Liver (tissue), 9 donors: ENCODE results near the gene CLEC16A. TPM values are rescaled to one million over a fixed set of nuclear protein-coding genes. Genes with fewer than 3 reads are reported as not detected.
A peak's percentile ranks its signal among the peaks of the same experiment; 100 is the strongest.

Experiments used
- DNase-seq: peaks from one replicate; pipeline ENCODE4 v3.0.0-alpha.2; 2017; ENCODE audit warnings: low spot score
- H3K27ac ChIP-seq, 2 donors: one replicate each; pipeline ENCODE4 v1.7.0; 2013; ENCODE audit warnings: inconsistent platforms in 2 of 2, low read length in 2 of 2, control low read depth in 1 of 2, low read depth in 1 of 2, mild to moderate bottlenecking in 1 of 2
- H3K27me3 ChIP-seq, 4 donors: one replicate each; pipeline versions ENCODE4 v1.6.1 to v1.7.0; 2013; ENCODE audit warnings: low read length in 3 of 4, inconsistent platforms in 1 of 4, mild to moderate bottlenecking in 1 of 4, moderate library complexity in 1 of 4; ENCODE audit not compliant: control insufficient read depth in 4 of 4, insufficient read depth in 4 of 4
- H3K36me3 ChIP-seq, 4 donors: one replicate each; pipeline versions ENCODE4 v1.6.1 to v1.7.0; 2013; ENCODE audit warnings: low read length in 3 of 4, mild to moderate bottlenecking in 3 of 4, low read depth in 1 of 4, moderate library complexity in 1 of 4; ENCODE audit not compliant: control insufficient read depth in 4 of 4, insufficient read depth in 3 of 4
- H3K4me1 ChIP-seq, 4 donors: one replicate each; pipeline versions ENCODE4 v1.6.1 to v1.7.0; 2013; ENCODE audit warnings: low read length in 3 of 4, mild to moderate bottlenecking in 3 of 4, moderate library complexity in 1 of 4; ENCODE audit not compliant: control insufficient read depth in 4 of 4, insufficient read depth in 4 of 4
- H3K4me3 ChIP-seq, 3 donors: one replicate each; pipeline versions ENCODE4 v1.6.1 to v1.7.0; 2013; ENCODE audit warnings: low read length in 3 of 3, control low read depth in 1 of 3, low read depth in 1 of 3, mild to moderate bottlenecking in 1 of 3
- H3K9ac ChIP-seq, 2 donors: one replicate each; pipeline ENCODE4 v1.7.0; 2013; ENCODE audit warnings: low read length in 2 of 2, mild to moderate bottlenecking in 2 of 2, moderate library complexity in 2 of 2, control low read depth in 1 of 2, low read depth in 1 of 2
- H3K9me3 ChIP-seq, 4 donors: one replicate each; pipeline versions ENCODE4 v1.6.1 to v1.7.0; 2013; ENCODE audit warnings: low read length in 3 of 4; ENCODE audit not compliant: control insufficient read depth in 4 of 4
- CTCF ChIP-seq: fragments of 150-350 bp; IDR thresholded peaks from 2 replicates; pipeline ENCODE4 v1.5.1; 2017; ENCODE audit warnings: improper control_type of control experiment, low read depth, low read length; ENCODE audit not compliant: missing input control
- EGR1 ChIP-seq, 2 donors: IDR thresholded peaks; 2 replicates each; pipeline ENCODE4 v1.6.1; 2016 to 2018; ENCODE audit warnings: antibody characterized with exemption in 2 of 2, low read depth in 2 of 2
- FOXA1 ChIP-seq: IDR thresholded peaks from 2 replicates; pipeline ENCODE4 v1.6.1; 2016; ENCODE audit warnings: antibody characterized with exemption
- FOXA2 ChIP-seq: IDR thresholded peaks from 2 replicates; pipeline ENCODE4 v1.6.1; 2016; ENCODE audit warnings: antibody characterized with exemption
- GABPA ChIP-seq, 2 donors: IDR thresholded peaks in 1 of 2; conservative IDR thresholded peaks in 1 of 2; 2 replicates each; pipeline ENCODE4 v1.6.1; 2016; ENCODE audit warnings: antibody characterized with exemption in 2 of 2, mild to moderate bottlenecking in 1 of 2, moderate library complexity in 1 of 2
- HNF4A ChIP-seq, 2 donors: conservative IDR thresholded peaks; 2 replicates each; pipeline ENCODE4 v1.6.1; 2016; ENCODE audit warnings: antibody characterized with exemption in 2 of 2, mild to moderate bottlenecking in 2 of 2
- HNF4G ChIP-seq: IDR thresholded peaks from 2 replicates; pipeline ENCODE4 v1.6.1; 2016; ENCODE audit warnings: antibody characterized with exemption
- JUND ChIP-seq, 2 donors: IDR thresholded peaks; 2 replicates each; pipeline ENCODE4 v1.6.1; 2016; ENCODE audit warnings: antibody characterized with exemption in 2 of 2
- MAX ChIP-seq: IDR thresholded peaks from 2 replicates; pipeline ENCODE4 v1.6.1; 2016; ENCODE audit warnings: antibody characterized with exemption
- NR2F2 ChIP-seq: IDR thresholded peaks from 2 replicates; pipeline ENCODE4 v1.6.1; 2016; ENCODE audit warnings: antibody characterized with exemption
- RAD21 ChIP-seq, 2 donors: IDR thresholded peaks; 2 replicates each; pipeline ENCODE4 v1.6.1; 2016; ENCODE audit warnings: antibody characterized with exemption in 2 of 2, mild to moderate bottlenecking in 2 of 2
- REST ChIP-seq: IDR thresholded peaks from 2 replicates; pipeline ENCODE4 v1.6.1; 2016; ENCODE audit warnings: antibody characterized with exemption, mild to moderate bottlenecking
- RXRA ChIP-seq, 2 donors: IDR thresholded peaks; 2 replicates each; pipeline ENCODE4 v1.6.1; 2017 to 2018; ENCODE audit warnings: antibody characterized with exemption in 2 of 2, mild to moderate bottlenecking in 1 of 2
- SP1 ChIP-seq: IDR thresholded peaks from 2 replicates; pipeline ENCODE4 v1.6.1; 2018; ENCODE audit warnings: antibody characterized with exemption, mild to moderate bottlenecking
- ZBTB33 ChIP-seq: IDR thresholded peaks from 2 replicates; pipeline ENCODE4 v1.6.1; 2016; ENCODE audit warnings: antibody characterized with exemption
- WGBS: extraction: QIAGEN DNeasy Blood & Tissue Kit; methylation state at CpG from one replicate; pipeline ENCODE4 v1.1.7; 2013; 5-methylcytosine and 5-hydroxymethylcytosine counted together
- polyA plus RNA-seq, 2 donors: library from polyadenylated mRNA; stranded (reverse) in 1 of 2; unstranded in 1 of 2; fragments of 200-250 nt in 1 of 2; fragments of >200 nt in 1 of 2; fragmentation: Nextera tagmentation in 1 of 2; extraction: Ambion mirVana in 1 of 2; gene quantifications; one replicate each; pipeline versions ENCODE4 v1.2.1 to v1.2.3, GENCODE V29; 2013 to 2015
- total RNA-seq, 2 donors: library from RNA; depleted of rRNA; stranded (reverse); fragments of >200 nt; gene quantifications; one replicate each; pipeline ENCODE4 v1.2.3, GENCODE V29; 2014
- donor health status: healthy.
- donor health status: healthy.
- donor health status: healthy.
- donor health status: healthy.
- donor health status: healthy.

Gene CLEC16A
- total and polyA plus RNA-seq, 4 donors = 9.7 to 23.0 (median 17.4) TPM

- Histone ChIP-seq H3K9ac (no peak overlapping the region), H3K36me3 (peaks cover 3 to 9% (median 6%) of the 10 kb centered on the region in 4 donors), H3K27ac (no peak overlapping the region), H3K9me3 (no peaks in the 10 kb centered on the region), H3K4me3 (no peak overlapping the region), H3K27me3 (no peaks in the 10 kb centered on the region), H3K4me1 (peaks cover 2 to 7% (median 4%) of the 10 kb centered on the region in 4 donors)
- TF ChIP-seq EGR1 (IDR thresholded peaks at IDR 0.05; ENCODE audit: low read depth in 2 of 2) (no peak), FOXA2 (no peak)
- 94% methylated on average over 6 of the region's 6 CpGs for WGBS
- DNase-seq = no peak
These were observed 117.4 kb downstream of the CLEC16A start for GRCh38 chr16:11061629-11062270.

GRCh38 chr16:11063448-11064201 lies 119.3 kb downstream of the CLEC16A start:
- H3K4me1 ChIP-seq = peaks cover 10 to 24% (median 15%) of the 10 kb centered on the region in 4 donors
- H3K36me3 ChIP-seq = peaks cover 3 to 9% (median 6%) of the 10 kb centered on the region in 4 donors
- H3K4me3 ChIP-seq = no peak overlapping the region
- no peak overlapping the region for H3K9ac ChIP-seq
- no peak for DNase-seq
- no peaks in the 10 kb centered on the region for H3K9me3 ChIP-seq
- TF ChIP-seq RAD21 (IDR thresholded peaks at IDR 0.05) (no peak), NR2F2 (peak; percentile 24), RXRA (IDR thresholded peaks at IDR 0.05) (no peak), HNF4A (conservative IDR thresholded peaks at IDR 0.05) (peak in 1 of 2 donors; percentile 24), HNF4G (no peak), SP1 (no peak), ZBTB33 (no peak)
- no peaks in the 10 kb centered on the region for H3K27me3 ChIP-seq
- H3K27ac ChIP-seq = no peak overlapping the region
- 83% methylated on average over 8 of the region's 8 CpGs for WGBS

GRCh38 chr16:11064202-11064540 lies 119.8 kb downstream of the CLEC16A start:
- Histone ChIP-seq H3K4me3 (no peak overlapping the region), H3K4me1 (peaks cover 10 to 24% (median 15%) of the 10 kb centered on the region in 4 donors), H3K36me3 (peaks cover 3 to 9% (median 6%) of the 10 kb centered on the region in 4 donors), H3K9ac (no peak overlapping the region), H3K27ac (no peak overlapping the region), H3K9me3 (no peaks in the 10 kb centered on the region), H3K27me3 (no peaks in the 10 kb centered on the region)
- TF ChIP-seq MAX (no peak), CTCF (no peak), FOXA2 (no peak), SP1 (no peak), RXRA (IDR thresholded peaks at IDR 0.05) (no peak), REST (no peak), ZBTB33 (no peak), EGR1 (IDR thresholded peaks at IDR 0.05; ENCODE audit: low read depth in 2 of 2) (no peak), FOXA1 (no peak), GABPA (IDR thresholded peaks at IDR 0.05 in 1 of 2, conservative IDR thresholded peaks at IDR 0.05 in 1 of 2) (no peak), HNF4G (no peak), JUND (IDR thresholded peaks at IDR 0.05) (no peak), RAD21 (IDR thresholded peaks at IDR 0.05) (no peak), HNF4A (conservative IDR thresholded peaks at IDR 0.05) (no peak)
- no peak for DNase-seq
- 93% methylated on average over 3 of the region's 3 CpGs for WGBS
